HAP-1 (cell line): Measurements from ENCODE around the gene CES2.
"Not testable (repeated sequence)": the region's sequence is repeated elsewhere in the genome, so short reads cannot be mapped to it uniquely, and the experiment has no call there.

Experiments
- DNase-seq, 2 experiments: peaks; one replicate each; pipeline ENCODE4 v3.0.0-alpha.2; 2016 to 2020; ENCODE audit warnings: low spot score in 2 of 2
- H3K27me3 ChIP-seq: fragments of 250-450 bp; sonication (Bioruptor Pico); 2 replicates; pipeline ENCODE4 v1.5.1; 2020; ENCODE audit warnings: low read depth, mild to moderate bottlenecking, moderate library complexity
- H3K36me3 ChIP-seq: fragments of 250-450 bp; sonication (Bioruptor Pico); replicated peaks from 2 replicates; pipeline ENCODE4 v1.5.1; 2020; ENCODE audit warnings: mild to moderate bottlenecking
- H3K4me1 ChIP-seq: fragments of 250-450 bp; sonication (Bioruptor Pico); 2 replicates; pipeline ENCODE4 v1.5.1; 2020; ENCODE audit warnings: mild to moderate bottlenecking
- H3K4me3 ChIP-seq: fragments of 250-450 bp; sonication (Bioruptor Pico); 2 replicates; pipeline ENCODE4 v1.5.1; 2020; ENCODE audit warnings: mild to moderate bottlenecking, moderate library complexity
- H3K9me3 ChIP-seq: fragments of 250-450 bp; sonication (Bioruptor Pico); 2 replicates; pipeline ENCODE4 v1.5.1; 2020; ENCODE audit warnings: mild to moderate bottlenecking, moderate library complexity
- in situ Hi-C: fragments of 300-500 bp; cut with MboI; formaldehyde crosslinking; loops from 3 replicates; pipeline ENCODE4 v1.14.3; 2020; ENCODE audit warnings: low sequenced_read_pairs, inconsistent platforms, mixed read lengths

Gene CES2

DNA sequence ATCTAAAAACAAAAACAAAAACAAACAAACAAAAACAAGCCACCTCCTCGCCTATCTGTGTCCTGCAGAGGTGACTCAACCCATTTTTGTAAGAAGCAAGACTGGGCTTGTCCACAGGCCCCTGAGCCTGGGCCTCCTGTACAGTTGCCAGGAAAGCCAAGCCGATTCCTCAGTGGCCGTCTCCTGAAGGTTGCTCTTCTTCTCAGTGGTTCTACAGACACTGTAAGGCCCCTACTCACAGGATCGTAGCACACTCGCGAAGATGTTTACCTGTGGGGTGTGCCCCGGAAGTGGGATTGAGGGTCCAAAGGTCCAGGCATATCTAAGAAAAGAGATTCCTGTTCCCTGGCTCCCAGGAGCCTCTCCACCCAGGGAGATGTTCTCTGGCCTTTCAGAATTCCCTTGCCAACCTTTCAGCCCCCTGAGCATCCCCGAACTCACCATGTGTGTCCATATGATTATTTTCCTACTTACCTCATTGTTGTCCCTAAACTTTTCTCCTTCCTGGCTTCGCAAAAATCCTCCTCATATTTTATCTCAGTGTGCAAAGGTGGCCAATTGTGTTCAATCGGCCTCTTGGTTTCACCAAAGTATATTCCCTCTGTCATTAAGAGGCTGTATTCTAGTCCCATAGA is 18.3 kb downstream of the CES2 start:
- no peak overlapping the region for H3K4me3 ChIP-seq
- H3K27me3 ChIP-seq = no peaks in the 10 kb centered on the region
- H3K4me1 ChIP-seq = peaks cover 10% of the 10 kb centered on the region
- DNase-seq = no peak
- H3K36me3 ChIP-seq = no peaks in the 10 kb centered on the region
- in situ Hi-C loops = no loop called here
- no peaks in the 10 kb centered on the region for H3K9me3 ChIP-seq

DNA sequence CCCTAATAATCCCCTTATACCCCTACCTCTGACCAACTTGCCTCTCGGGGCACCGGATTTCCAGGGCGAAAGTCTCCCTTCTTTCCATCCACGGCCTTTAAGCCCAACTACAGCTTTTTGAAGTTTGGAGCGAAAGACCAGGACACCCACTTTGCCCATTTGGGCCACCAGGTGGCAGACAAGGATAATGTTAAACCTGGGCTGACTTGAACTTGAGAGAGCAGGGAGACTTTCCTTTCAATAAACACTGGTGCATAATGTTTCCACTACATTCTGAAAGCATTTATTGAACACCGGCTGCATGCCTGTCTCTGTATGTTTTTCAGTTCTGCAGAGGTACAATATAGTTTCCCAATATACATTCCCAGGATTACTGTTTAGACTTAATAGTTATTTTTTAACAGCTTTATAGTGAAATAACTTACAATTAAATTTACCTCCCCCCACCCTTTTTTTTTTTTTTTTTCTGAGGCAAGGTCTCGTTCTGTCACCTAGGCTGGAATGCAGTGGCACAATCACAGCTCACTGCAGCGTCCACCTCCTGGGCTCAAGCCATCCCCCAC is 18.9 kb downstream of the CES2 start:
- Histone ChIP-seq H3K4me1 (peaks cover 10% of the 10 kb centered on the region), H3K9me3 (no peaks in the 10 kb centered on the region), H3K36me3 (no peaks in the 10 kb centered on the region), H3K4me3 (no peak overlapping the region), H3K27me3 (no peaks in the 10 kb centered on the region)
- in situ Hi-C loops = no loop called here
- DNase-seq = peak; percentile 74 to 88

DNA sequence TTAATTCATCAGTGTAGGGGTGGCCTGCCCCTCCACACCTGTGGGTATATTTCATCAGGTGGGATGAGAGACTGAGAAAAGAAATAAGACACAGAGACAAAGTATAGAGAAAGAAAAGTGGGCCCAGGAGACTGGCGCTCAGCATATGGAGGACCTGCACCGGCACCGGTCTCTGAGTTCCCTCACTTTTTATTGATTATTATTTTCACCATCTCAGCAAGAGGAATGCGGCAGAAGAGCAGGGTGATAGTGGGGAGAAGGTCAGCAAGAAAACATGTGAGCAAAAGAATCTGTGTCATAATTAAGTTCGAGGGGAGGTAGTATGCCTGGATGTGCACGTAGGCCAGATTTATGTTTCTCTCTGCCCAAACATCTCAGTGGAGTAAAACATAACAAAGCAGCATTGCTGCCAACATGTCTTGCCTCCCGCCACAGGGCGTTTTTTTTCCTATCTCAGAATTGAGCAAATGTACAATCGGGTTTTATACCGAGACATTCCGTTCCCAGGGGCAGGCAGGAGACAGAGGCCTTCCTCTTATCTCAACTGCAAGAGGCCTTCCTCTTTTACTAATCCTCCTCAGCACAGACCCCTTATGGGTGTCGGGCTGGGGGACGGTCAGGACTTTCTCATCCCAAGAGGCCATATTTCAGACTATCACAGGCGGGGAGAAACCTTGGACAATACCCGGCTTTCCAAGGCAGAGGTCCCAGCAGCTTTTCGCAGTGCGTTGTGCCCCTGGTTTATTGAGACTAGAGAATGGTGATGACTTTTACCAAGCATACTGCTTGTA is 20.2 kb downstream of the CES2 start:
- in situ Hi-C loops, H3K4me3 ChIP-seq: not testable (repeated sequence)

DNA sequence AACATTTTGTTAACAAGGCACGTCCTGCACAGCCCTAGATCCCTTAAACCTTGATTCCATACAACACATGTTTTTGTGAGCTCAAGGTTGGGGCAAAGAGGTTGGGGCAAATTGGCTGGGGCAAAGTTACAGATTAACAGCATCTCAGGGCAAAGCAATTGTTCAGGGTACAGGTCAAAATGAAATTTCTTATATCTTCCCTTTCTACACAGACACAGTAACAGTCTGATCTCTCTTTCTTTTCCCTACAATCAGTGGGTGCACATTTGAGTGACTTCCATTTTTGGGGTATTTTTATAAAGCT is 20.8 kb downstream of the CES2 start:
- H3K27me3 ChIP-seq, H3K36me3 ChIP-seq, DNase-seq, in situ Hi-C loops, H3K9me3 ChIP-seq, H3K4me3 ChIP-seq: not testable (repeated sequence)
- peaks cover 10% of the 10 kb centered on the region for H3K4me1 ChIP-seq

More for the DNA sequence above, 20.2 kb downstream of the CES2 start:
- H3K36me3 ChIP-seq, H3K27me3 ChIP-seq, H3K9me3 ChIP-seq, DNase-seq: not testable (repeated sequence)
- H3K4me1 ChIP-seq = peaks cover 10% of the 10 kb centered on the region

DNA sequence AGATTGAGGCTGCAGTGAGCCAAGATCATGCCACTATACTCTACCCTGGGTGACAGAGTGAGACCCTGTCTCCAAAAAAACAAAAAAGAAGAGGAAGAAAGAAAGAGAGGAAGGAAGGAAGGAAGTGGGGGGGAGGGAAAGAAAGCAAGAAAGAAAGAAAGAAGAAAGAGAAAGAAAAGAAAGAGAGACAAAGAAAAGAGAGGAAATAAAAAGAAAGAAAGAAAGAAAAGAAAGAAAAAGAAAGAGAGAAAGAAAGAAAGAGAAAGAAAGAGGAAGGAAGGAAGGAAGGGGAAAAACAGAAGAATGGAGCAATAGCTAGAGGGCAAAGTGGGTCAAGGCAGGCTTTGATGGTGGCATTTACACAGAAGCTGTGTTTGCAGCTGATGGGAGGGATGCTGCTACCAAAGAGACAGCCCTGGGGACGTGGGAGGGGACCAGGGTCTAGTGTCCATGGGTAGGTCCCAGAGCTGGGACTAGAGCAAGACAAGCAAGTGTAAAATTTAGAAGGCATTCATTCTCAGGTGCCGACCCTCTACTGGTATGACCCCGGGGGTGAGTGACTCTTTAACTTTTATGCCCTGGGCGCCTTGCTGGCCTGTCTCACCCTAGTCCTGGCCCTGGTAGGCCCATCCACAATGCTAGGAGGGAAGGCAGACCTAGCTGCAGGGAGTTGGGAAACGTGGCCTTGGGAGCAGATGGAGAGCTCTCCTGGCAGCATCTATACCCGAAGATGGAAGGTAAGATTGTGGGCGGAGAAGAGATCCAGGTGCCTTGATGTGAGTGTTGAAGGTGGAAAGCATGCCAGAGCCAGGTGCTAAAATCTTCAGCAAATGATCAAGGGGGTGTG is 23.8 kb downstream of the CES2 start:
- H3K4me1 ChIP-seq = peaks cover 3% of the 10 kb centered on the region; the same call in 1 of the 2 replicates
- H3K27me3 ChIP-seq = no peaks in the 10 kb centered on the region
- no peak for DNase-seq
- H3K9me3 ChIP-seq = no peaks in the 10 kb centered on the region
- H3K36me3 ChIP-seq = no peaks in the 10 kb centered on the region
- in situ Hi-C loops = no loop called here
- no peak overlapping the region for H3K4me3 ChIP-seq

DNA sequence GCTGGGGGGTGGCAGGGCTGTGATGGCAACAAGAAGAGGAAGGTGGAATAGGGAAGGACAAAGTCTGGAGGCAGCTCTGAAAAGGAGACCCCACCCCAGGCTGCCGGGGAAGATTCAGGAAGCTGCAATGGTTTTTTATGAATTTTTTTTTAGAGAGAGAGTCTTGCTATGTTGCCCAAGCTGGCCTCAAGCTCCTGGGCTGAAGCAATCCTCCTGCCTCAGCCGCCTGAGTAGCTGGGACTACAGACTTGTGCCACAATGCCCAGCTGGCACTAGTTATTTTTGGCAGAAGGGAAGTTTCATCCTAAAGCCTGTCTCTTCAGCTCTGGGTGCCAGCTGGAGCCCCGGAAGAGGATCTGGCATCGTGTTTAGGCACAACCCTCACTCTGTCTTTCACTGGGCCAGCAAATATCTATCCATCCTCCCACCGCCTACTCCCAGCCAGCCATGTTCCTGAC is 24.4 kb downstream of the CES2 start:
- in situ Hi-C loops = no loop called here
- Histone ChIP-seq H3K9me3 (no peaks in the 10 kb centered on the region), H3K36me3 (no peaks in the 10 kb centered on the region), H3K4me3 (no peak overlapping the region), H3K27me3 (no peaks in the 10 kb centered on the region), H3K4me1 (peaks cover 3% of the 10 kb centered on the region; the same call in 1 of the 2 replicates)
- no peak for DNase-seq

DNA sequence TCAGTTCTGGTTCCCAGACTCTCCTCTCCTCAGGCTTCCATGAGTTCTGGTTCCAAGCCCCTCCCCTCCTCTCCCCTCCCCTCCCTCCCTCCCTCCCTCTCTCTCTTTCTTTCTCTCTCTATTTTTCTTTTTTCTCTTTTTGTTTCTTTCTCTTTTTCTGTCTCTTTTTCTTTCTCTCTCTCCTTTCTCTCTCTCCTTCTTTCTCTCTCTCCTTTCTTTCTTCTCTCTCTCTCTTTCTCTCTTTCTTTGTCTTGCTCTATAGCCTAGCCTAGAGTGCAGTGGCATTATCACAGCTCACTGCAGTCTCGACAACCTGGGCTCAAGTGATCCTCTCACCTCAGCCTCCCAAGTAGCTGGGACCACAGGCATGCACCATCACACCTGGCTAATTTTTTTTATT is 25.0 kb downstream of the CES2 start:
- H3K4me3 ChIP-seq = no peak overlapping the region
- H3K4me1 ChIP-seq = peaks cover 3% of the 10 kb centered on the region; the same call in 1 of the 2 replicates
- no peaks in the 10 kb centered on the region for H3K9me3 ChIP-seq
- in situ Hi-C loops = no loop called here
- no peaks in the 10 kb centered on the region for H3K27me3 ChIP-seq
- DNase-seq = no peak
- H3K36me3 ChIP-seq = no peaks in the 10 kb centered on the region

DNA sequence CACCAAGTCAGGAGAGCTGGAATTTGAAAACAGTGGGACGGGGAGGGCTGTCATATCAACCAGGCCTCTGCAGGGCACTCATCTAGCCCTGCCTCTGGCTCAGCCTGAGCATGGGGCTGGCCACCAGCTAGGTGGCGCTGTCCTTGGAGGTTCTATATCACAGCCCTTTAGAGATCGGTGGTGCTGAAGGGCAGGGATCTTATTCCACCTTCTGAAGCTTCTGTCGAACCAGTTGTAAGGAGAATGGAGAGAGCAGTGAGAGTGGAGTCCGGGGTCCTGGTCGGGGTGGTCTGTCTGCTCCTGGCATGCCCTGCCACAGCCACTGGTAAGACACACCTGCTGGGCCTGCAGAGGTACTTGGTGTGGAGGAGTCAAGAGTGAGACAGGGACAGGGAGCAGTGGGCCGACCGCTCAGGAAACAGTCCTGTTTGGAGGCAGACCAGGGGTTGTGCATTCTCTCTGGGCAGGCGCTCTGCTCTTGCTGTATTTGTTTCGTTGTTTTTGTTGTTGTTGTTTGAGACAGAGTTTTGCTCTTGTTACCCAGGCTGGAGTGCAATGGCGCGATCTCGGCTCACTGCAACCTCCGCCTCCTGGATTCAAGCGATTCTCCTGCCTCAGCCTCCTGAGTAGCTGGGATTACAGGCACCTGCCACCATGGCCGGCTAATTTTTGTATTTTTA is 25.9 kb downstream of the CES2 start, which contains the start of gene CES3:
Gene CES3 (plus strand): TSS at position 202 of the 680 bp plus-strand sequence. CDS start 42 bp downstream, at position 244.
- in situ Hi-C loops = no loop called here
- Histone ChIP-seq H3K4me1 (peaks cover 3% of the 10 kb centered on the region; the same call in 1 of the 2 replicates), H3K27me3 (no peaks in the 10 kb centered on the region), H3K4me3 (peak within 1 kb of the TSS; percentile 39), H3K9me3 (no peaks in the 10 kb centered on the region), H3K36me3 (no peaks in the 10 kb centered on the region)
- peak; percentile 91 to 93 for DNase-seq

DNA sequence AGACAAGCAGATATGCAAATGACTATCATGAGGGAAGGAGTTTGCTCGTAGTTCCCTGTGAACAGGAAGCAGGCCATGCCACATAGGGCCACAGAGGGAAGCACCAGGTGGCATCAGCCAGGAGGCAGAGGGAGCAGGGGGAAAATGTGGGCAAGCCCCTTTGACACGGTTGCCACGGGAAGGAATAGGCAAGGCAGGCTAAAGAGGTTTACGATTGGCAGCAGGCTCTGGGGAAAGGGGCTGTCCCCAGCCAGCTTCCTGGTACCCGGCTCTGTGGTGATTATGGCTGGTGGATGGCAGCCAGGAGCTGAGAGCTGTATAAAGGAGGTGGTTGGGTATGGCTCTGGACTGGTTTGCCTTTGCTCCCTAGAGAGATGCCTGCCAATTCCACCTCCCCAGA is 26.6 kb downstream of the CES2 start:
- Histone ChIP-seq H3K27me3 (no peaks in the 10 kb centered on the region), H3K36me3 (no peaks in the 10 kb centered on the region), H3K4me3 (peak overlapping the region; percentile 39), H3K4me1 (peaks cover 3% of the 10 kb centered on the region; the same call in 1 of the 2 replicates), H3K9me3 (no peaks in the 10 kb centered on the region)
- no peak for DNase-seq
- in situ Hi-C loops = no loop called here

DNA sequence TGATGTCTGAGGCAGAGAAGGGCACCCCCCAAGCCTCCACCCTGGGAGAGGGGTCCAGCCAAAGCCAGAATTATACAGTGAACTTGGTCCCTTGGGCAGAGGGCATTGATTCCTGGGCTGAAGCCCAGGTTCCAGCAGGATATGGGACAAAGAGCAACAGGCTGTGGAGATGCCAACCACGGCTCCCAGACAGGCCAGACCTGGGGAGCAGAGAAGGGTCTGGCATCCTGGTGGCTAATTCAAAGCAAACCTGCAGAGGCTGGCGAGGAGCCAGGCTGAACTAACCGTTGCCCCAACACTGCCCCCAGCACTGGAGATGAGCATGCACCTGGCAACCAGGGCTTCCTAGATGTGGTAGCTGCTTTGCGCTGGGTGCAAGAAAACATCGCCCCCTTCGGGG is 28.7 kb downstream of the CES2 start:
- in situ Hi-C loops = no loop called here
- no peaks in the 10 kb centered on the region for H3K36me3 ChIP-seq
- no peaks in the 10 kb centered on the region for H3K27me3 ChIP-seq
- no peak overlapping the region for H3K4me3 ChIP-seq
- H3K4me1 ChIP-seq = peaks cover 3% of the 10 kb centered on the region; the same call in 1 of the 2 replicates
- H3K9me3 ChIP-seq = no peaks in the 10 kb centered on the region
- no peak for DNase-seq

DNA sequence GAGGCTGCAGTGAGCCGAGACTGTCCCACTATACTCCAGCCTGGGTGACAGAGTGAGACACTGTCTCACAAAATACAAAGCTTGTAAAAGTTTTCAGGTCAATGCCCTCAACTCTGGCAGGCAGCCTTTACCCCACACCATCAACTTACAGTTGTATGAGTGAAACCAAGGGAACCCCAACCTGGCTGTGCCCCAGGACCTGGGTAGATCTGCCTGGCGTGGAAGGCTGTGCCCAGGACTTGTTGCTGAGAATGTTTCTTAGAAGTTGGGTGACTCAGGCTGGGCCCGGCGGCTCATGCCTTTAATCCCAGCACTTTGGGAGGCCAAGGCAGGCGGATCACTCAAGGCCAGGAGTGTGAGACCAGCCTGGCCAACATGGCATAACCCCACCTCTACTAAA is 33.5 kb downstream of the CES2 start:
- Histone ChIP-seq H3K9me3 (no peaks in the 10 kb centered on the region), H3K27me3 (no peaks in the 10 kb centered on the region)
- DNase-seq = no peak

DNA sequence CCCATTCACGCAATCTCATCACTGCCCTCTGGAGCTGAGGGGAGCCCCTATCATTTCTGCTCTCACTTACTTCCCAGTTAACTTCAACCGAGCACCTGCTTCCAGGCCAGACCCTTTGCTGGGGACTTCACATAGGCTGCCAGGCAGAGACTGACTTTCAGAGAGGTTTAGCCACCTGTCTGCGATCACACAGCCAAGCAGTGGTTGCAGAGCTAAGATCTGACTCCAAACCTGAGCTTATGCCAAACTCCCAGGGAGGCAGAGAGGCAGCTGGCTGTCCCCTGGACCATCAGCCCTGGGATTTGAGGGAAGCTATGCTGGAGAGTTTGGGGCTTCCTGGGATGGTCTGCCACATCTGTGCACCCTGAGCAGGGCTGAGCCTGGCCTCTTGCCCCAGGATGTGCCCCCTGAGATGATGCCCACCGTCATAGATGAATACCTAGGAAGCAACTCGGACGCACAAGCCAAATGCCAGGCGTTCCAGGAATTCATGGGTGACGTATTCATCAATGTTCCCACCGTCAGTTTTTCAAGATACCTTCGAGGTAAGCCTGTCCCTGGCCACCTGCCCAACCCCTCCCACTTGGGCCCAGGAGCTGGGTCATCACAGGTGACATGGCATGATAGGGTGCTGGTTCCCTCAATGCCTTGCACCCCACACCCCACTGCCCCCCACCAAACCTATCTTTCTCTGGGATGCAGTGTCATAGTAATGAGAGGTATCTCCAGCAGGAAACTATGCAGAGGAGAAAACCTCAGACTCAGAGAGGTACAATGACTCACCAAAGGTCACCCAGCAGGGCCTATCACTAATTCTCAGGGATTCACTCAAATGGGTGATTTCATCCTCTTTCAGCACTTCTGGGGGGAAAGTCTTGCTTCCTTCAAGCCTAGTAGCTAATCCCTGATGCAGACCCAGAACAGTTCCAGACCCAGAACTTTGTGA is 35.7 kb downstream of the CES2 start:
- in situ Hi-C loops = loop anchor here (10.0 kb wide), 2 partner anchors 184 to 494 kb away; partner anchors contain the start of genes B3GNT9, FBXL8 and TRADD
- H3K27me3 ChIP-seq = no peaks in the 10 kb centered on the region
- H3K4me1 ChIP-seq = peaks cover 8% of the 10 kb centered on the region
- H3K4me3 ChIP-seq = no peak overlapping the region
- no peaks in the 10 kb centered on the region for H3K9me3 ChIP-seq
- DNase-seq = no peak
- H3K36me3 ChIP-seq = no peaks in the 10 kb centered on the region

More for the DNA sequence above, 33.5 kb downstream of the CES2 start:
- Histone ChIP-seq H3K36me3 (no peaks in the 10 kb centered on the region), H3K4me1 (no peaks in the 10 kb centered on the region), H3K4me3 (no peak overlapping the region)
- in situ Hi-C loops = no loop called here
